ENCODE measurements around the gene E2F6. TPM values are rescaled to one million over a fixed set of nuclear protein-coding genes. Genes with fewer than 3 reads are reported as not detected.
A peak's percentile ranks its signal among the peaks of the same experiment; 100 is the strongest.

Gene E2F6
- total RNA-seq, 1 donor from 2014 or later = 13.2 TPM

GRCh38 chr2:11458753-11459152, 7.2 kb downstream of the E2F6 start:
- DNase-seq (ENCODE audit: low spot score) = no peak

- no peak for DNase-seq (ENCODE audit: low spot score)
These were observed 8.0 kb downstream of the E2F6 start for GRCh38 chr2:11457935-11458334.

GRCh38 chr2:11456251-11456650, 9.7 kb downstream of the E2F6 start:
- no peak for DNase-seq (ENCODE audit: low spot score)

- DNase-seq (ENCODE audit: low spot score) = no peak
These were observed 11.1 kb downstream of the E2F6 start for GRCh38 chr2:11454824-11455223.

- DNase-seq (ENCODE audit: low spot score) = no peak
These were observed 15.2 kb downstream of the E2F6 start for GRCh38 chr2:11450791-11451190.

- DNase-seq (ENCODE audit: low spot score) = peak; percentile 47
These were observed 19.2 kb downstream of the E2F6 start for GRCh38 chr2:11446733-11447248.

GRCh38 chr2:11444737-11445136, 21.2 kb downstream of the E2F6 start:
- DNase-seq (ENCODE audit: low spot score) = no peak

- DNase-seq (ENCODE audit: low spot score) = no peak
These were observed 27.3 kb downstream of the E2F6 start for GRCh38 chr2:11438555-11439080.

- DNase-seq (ENCODE audit: low spot score) = no peak
These were observed 28.4 kb downstream of the E2F6 start for GRCh38 chr2:11437602-11438001.

GRCh38 chr2:11435036-11435435, 30.9 kb downstream of the E2F6 start:
- no peak for DNase-seq (ENCODE audit: low spot score)

GRCh38 chr2:11434443-11434842, 31.5 kb downstream of the E2F6 start:
- DNase-seq (ENCODE audit: low spot score) = no peak

- no peak for DNase-seq (ENCODE audit: low spot score)
These were observed 32.1 kb downstream of the E2F6 start for GRCh38 chr2:11433822-11434221.

GRCh38 chr2:11430729-11431128, 35.2 kb downstream of the E2F6 start:
- no peak for DNase-seq (ENCODE audit: low spot score)

- no peak for DNase-seq (ENCODE audit: low spot score)
These were observed 38.7 kb downstream of the E2F6 start for GRCh38 chr2:11427224-11427623.

GRCh38 chr2:11422901-11423435, 43.0 kb downstream of the E2F6 start:
- DNase-seq (ENCODE audit: low spot score) = no peak

GRCh38 chr2:11422491-11422865, 43.5 kb downstream of the E2F6 start:
- no peak for DNase-seq (ENCODE audit: low spot score)

GRCh38 chr2:11421863-11422490, 44.0 kb downstream of the E2F6 start:
- no peak for DNase-seq (ENCODE audit: low spot score)

- no peak for DNase-seq (ENCODE audit: low spot score)
These were observed 45.3 kb downstream of the E2F6 start for GRCh38 chr2:11420671-11421070.

GRCh38 chr2:11420190-11420589, 45.8 kb downstream of the E2F6 start:
- DNase-seq (ENCODE audit: low spot score) = no peak

- no peak for DNase-seq (ENCODE audit: low spot score)
These were observed 46.2 kb downstream of the E2F6 start for GRCh38 chr2:11419781-11420180.

- no peak for DNase-seq (ENCODE audit: low spot score)
These were observed 47.9 kb downstream of the E2F6 start for GRCh38 chr2:11417946-11418585.

GRCh38 chr2:11416931-11417330, 49.0 kb downstream of the E2F6 start:
- DNase-seq (ENCODE audit: low spot score) = no peak

GRCh38 chr2:11416186-11416585, 49.8 kb downstream of the E2F6 start:
- DNase-seq (ENCODE audit: low spot score) = no peak
